SKM-1 (cell line): ENCODE results near the gene PSMC4.
A peak's percentile ranks its signal among the peaks of the same experiment; 100 is the strongest.

Source experiments
- DNase-seq: peaks from one replicate; lab custom pipeline; 2025; ENCODE audit not compliant: unreplicated experiment; lab: John Stamatoyannopoulos, UW

Gene PSMC4

GRCh38 chr19:39970675-39971379 lies at the start of gene PSMC4:
PSMC4 (plus strand) TSS chr19:39971165; CDS start chr19:39971203, 38 bp downstream.
- DNase-seq, result peak; percentile 99

GRCh38 chr19:39923862-39924261 lies 47.1 kb upstream of the PSMC4 start:
- DNase-seq, result no peak

GRCh38 chr19:39924389-39924788 lies 46.6 kb upstream of the PSMC4 start:
- no peak for DNase-seq

DNA sequence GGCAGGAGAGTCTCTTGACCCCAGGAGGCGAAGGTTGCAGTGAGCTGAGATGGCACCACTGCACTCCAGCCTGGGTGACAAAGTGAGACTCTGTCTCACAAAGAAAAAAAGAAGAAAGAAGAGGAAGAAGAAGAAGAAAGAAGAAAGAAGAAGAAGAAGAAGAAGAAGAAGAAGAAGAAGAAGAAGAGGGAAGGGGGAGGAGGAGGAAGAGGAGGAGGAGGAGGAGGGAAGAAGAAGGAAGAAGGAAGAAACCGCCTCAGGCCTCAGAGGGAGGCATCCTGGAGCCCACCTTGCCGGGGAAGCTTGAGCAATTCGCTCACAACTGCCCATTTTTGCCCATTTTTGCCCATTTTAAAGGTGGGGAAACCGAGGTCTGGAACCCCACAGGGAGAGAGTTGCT lies 46.0 kb upstream of the PSMC4 start:
- no peak for DNase-seq

GRCh38 chr19:39926170-39926760 lies 44.7 kb upstream of the PSMC4 start:
- no peak for DNase-seq

DNA sequence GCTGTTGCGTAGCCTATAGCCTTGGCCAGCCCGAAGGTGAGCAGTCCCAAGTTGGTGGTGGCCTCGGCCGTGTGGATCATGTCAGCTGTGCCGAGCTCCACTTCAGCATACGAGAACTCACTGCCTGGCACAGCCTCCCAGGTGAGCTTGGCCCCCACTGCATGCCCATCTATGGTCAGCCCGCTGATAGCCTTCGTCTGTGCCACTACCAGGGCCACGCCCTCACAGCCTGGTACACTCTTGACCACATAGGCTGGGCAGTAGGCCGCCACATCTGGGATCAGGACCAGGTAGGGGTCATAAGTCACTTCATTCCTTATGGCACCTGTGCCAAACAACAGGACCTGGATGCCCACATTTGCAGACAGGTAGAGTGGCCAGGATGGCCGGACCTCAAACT lies 43.9 kb upstream of the PSMC4 start:
- DNase-seq, result no peak

GRCh38 chr19:39927524-39928356 lies 43.2 kb upstream of the PSMC4 start:
- DNase-seq, result no peak

DNA sequence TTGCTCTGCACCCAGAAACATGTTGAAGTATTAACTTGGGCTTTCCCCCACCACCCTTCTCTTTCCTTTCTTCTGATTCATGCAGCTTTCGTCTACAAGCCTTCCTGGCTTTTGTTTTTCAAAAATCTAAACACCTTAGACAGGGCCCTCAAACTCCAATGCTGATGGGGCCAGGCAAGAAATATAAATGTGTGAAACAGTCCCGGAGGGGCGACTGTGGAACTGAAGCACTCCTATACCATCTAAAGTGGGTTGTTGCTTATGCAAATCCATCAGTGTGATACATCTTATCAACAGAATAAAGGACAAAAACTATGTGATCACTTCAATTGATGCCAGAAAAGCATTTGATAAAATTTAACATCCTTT lies 42.6 kb upstream of the PSMC4 start:
- DNase-seq, result no peak

- no peak for DNase-seq
Measured at GRCh38 chr19:39929750-39930149, 41.2 kb upstream of the PSMC4 start.

DNA sequence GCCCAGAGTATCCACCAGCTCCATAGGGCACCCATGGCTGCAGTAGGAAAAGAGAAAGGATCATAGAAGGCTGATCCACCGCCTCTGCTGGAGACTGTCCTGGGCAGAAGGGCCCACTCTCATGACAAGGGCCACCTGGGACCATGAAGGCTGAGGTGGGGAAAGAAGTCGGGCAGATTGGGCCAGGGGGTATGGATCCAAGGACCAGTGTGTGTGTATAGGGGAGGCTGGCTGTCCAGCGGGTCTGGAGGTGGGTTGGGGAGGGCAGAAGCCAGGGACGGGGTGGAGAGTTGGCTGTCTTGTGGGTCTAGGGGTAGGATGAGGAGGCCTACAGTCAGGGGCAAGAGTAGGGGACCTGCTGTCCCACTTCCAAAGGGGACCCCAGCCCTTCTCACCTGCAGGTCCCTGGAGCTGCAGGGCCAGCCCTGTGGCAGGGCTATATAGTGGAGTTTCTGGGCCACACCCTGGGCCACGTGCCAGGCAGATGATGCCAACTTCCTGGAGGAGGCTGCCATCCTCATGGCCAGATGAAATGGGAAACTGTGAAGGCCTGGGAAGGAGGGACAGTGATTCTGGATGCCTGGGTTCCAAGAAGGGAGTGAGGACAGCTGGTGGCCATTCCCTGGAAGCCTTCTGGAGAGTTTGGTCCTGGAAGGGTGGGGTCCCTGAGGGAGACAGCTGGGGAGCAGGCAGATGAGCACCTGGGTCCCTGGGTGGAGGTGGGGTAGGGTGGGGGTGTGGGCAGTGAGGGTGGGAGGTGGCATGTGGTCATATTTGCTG lies 36.2 kb upstream of the PSMC4 start, which contains the start of gene FCGBP:
TSS of gene FCGBP (minus strand) at position 51 of the 780 bp plus-strand sequence.
- no peak for DNase-seq

DNA sequence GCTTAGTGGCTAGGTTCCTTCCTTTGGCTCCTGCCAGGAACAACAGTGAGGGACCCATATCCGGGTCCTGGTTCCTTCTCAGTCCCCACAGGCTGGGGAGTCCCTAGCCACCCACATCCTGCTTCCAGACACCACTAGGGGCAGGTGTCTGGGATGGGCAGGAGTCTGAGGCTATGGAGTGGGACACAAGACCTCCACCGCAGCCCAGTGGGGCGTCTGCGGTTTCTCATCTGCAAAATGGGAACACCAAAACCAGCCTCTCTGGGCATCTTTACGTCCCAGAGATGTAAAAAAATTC lies 35.7 kb upstream of the PSMC4 start:
- no peak for DNase-seq

DNA sequence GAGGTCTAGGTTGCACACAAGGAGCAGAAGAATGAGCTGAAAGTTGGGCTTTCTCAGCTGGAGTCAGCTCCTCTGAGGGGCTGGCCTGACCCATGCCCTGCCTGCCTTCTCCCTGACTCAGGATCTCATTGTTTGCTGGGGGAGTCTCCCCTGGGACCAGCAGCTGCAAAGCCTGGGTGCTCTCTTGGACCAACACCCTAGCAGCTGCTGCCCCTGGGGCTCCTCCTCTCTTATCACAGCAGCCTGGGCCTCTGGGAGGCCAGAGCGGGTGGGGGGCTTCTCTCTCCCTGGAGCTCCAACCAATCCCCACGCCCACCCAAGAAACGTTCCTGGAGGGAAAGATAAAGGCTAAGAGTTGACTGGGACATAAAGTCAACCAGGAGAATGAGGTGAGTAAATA lies 34.9 kb upstream of the PSMC4 start:
- no peak for DNase-seq

GRCh38 chr19:39936622-39937021 lies 34.3 kb upstream of the PSMC4 start:
- no peak for DNase-seq

DNA sequence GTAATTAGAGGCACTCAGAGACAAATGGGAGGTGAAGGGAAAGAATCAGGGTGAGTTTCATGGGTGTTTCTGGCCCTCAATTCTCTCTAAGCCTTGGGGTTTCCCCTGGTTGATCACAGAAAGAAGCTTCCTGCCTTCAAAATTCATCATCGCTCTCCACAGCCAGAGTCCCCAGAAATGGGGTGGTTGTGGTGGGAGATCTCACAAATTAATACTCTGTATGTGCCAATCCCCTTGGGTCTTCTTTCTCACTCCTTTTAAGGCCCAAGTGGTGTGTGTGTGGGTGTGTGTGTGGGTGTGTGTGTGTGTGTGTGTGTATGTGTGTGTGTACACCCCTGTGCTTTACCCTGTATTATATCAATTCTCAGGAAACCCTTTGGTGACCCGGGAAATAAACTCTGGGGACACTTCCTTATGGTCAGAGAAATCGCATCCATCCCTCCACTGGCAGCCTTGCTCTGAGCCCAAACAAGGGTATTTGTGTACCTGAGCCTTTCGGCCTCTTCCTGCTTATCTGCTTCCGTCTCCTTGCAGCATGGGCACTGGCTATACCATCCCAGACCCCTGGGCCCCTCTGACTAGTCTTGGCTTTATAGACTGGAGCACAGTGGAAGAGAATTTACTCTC lies 33.8 kb upstream of the PSMC4 start:
- DNase-seq, result no peak

DNA sequence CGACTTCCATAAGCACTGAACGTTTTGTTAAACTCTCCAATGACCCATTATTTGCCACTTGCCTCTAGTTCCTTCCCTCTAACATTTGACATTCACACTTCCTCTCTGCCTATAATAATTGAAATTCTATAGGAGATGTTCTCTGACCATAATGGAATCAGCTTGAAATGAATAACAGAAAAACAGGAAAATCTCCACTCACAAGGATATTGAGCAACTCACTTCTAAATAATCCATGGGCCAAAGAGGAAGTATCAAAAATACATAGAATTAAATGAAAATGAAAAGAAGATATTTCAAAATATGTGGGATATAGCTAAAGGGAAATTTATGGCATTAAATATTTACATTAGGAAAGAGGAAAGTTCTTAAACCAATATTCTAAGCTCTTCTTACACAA lies 33.2 kb upstream of the PSMC4 start:
- no peak for DNase-seq

DNA sequence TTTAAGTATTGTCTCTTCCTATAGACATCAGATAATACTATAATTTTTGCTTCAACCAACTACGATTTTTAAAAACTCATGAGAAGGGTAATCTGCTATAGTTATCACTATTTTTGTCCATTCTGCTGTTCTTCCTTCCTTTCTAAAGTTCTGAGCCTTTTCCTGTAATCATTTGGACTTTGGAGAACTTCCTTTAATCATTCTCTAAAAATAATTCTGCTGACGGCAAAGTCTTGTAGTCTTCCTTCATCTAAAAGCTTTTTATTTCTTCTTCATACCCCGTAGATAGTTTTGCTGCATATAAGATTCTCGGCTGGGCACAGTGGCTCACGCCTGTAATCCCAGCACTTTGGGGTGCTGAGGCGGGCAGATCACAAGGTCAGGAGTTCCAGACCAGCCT lies 31.4 kb upstream of the PSMC4 start:
- DNase-seq, result no peak

DNA sequence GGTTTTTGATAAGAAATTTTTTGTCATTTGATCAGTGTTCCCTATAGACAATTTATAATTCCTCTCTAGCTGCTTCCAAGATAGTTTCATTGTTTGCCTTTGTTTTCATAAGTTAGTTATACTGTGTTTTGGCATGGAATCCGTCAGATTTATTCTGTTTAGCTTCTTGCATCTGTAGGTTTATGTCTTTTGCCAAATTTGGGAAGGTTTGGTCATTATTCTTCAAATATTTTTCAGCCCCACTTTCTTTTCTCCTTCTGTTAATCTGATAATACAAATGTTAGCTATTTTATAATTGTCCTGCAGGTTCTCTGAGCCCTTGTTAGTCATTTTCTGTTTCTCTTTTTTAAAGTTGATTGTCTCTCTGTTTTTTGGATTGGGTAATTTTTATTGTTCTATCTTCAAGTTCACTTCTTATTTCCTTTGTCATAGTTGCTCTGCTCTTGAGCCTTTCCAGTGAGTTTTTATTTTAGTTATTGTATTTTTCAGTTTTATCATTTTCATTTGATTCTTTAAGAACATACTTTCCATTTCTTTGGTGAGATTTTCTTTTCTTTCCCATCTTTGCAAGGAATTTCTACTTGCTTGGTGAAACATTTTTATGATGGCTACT lies 30.6 kb upstream of the PSMC4 start:
- DNase-seq, result no peak

DNA sequence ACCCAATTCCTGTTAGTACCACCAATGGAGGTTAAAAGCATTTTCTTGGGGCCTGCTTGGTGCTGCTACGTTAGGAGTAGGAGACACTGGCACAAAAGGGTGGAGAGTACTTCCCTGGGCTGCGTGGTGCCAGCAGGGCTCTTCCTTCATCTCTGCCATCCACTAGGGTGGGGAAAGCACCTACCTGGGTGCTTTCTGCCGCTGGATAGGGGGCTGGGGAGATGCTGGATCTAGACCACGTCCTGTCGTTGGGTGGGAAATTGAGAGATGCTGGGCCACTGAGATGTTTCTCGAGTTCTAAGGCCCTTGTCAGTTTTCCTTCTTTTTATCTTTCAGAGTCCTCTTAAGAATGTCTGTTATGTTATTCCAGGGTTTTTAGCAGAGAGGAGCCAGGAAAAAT lies 29.8 kb upstream of the PSMC4 start:
- no peak for DNase-seq

- peak; percentile 63 for DNase-seq
Measured at GRCh38 chr19:39941615-39942365, 29.2 kb upstream of the PSMC4 start.

- no peak for DNase-seq
Measured at GRCh38 chr19:39942366-39942730, 28.6 kb upstream of the PSMC4 start.
